ENCODE data around the gene FAM168A.

- TF ChIP-seq STAT1 (conservative IDR thresholded peaks at IDR 0.05) (no peak), USF2 (IDR thresholded peaks at IDR 0.05; ENCODE audit: borderline replicate concordance, low read depth, low read length) (no peak), CHD2 (IDR thresholded peaks at IDR 0.05; ENCODE audit: borderline replicate concordance, low read depth, low read length) (no peak), CHD1 (IDR thresholded peaks at IDR 0.05; ENCODE audit: low read depth, low read length) (no peak), EGR1 (IDR thresholded peaks at IDR 0.05; ENCODE audit: borderline replicate concordance in 1 of 2, low read depth in 2 of 2, low read length in 2 of 2) (no peak), POLR2AphosphoS5 (IDR thresholded peaks at IDR 0.05; ENCODE audit: low read length) (no peak), TCF7 (IDR thresholded peaks at IDR 0.05; ENCODE audit: borderline replicate concordance) (no peak), CTCF (IDR thresholded peaks at IDR 0.05 in 2 of 3, conservative IDR thresholded peaks at IDR 0.05 in 1 of 3; ENCODE audit: control insufficient read depth in 2 of 3, extremely low read depth in 1 of 3, insufficient read depth in 1 of 3, low read depth in 3 of 3, low read length in 3 of 3) (no peak)
These were observed 129.2 kb downstream of the FAM168A start for GRCh38 chr11:73468590-73469161.
